ENCODE measurements around the gene NKX1-2.

Gene NKX1-2

GRCh38 chr10:124401633-124402032 lies 48.2 kb downstream of the NKX1-2 start:
- no peak for FAIRE-seq
- TF ChIP-seq POLR2A (IDR thresholded peaks at IDR 0.05; ENCODE audit: low read depth, low read length) = no peak

More at GRCh38 chr10:124401633-124402032, 48.2 kb downstream of the NKX1-2 start:
- DNase-seq (ENCODE audit: insufficient read length, low spot score) = no peak

All from H54 (cell line).